ENCODE results near the gene NSMF.
"Not testable (repeated sequence)": the region's sequence is repeated elsewhere in the genome, so short reads cannot be mapped to it uniquely, and the experiment has no call there.

The NSMF gene

DNA sequence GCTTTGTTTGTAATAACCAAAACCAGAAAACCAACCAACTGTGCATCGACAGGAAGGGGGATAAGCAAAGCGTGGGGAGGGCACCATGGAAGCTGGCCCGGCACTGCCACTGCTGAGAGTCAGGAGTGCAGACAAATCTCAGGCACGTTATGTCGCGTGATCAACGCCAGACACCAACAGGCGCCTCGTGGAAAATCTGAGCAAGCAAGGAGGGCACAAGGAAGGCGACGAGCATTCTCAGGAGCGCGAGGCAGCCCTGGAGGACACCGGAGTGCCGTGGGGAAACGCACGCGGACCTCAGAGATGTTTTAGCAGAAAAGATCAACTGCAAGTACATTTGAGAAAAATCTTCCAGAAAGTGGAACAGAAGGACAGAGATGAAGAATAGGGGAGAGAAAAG lies 15.1 kb upstream of the NSMF start:
- no peak for DNase-seq (ENCODE audit: low read depth)
- TF ChIP-seq, protein P1, sequence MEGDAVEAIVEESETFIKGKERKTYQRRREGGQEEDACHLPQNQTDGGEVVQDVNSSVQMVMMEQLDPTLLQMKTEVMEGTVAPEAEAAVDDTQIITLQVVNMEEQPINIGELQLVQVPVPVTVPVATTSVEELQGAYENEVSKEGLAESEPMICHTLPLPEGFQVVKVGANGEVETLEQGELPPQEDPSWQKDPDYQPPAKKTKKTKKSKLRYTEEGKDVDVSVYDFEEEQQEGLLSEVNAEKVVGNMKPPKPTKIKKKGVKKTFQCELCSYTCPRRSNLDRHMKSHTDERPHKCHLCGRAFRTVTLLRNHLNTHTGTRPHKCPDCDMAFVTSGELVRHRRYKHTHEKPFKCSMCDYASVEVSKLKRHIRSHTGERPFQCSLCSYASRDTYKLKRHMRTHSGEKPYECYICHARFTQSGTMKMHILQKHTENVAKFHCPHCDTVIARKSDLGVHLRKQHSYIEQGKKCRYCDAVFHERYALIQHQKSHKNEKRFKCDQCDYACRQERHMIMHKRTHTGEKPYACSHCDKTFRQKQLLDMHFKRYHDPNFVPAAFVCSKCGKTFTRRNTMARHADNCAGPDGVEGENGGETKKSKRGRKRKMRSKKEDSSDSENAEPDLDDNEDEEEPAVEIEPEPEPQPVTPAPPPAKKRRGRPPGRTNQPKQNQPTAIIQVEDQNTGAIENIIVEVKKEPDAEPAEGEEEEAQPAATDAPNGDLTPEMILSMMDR (IDR thresholded peaks at IDR 0.05; ENCODE audit: insufficient read depth, low read depth, low read length, missing control alignments): no peak
- H3K4me3 ChIP-seq (ENCODE audit: low read depth, low read length): no peak overlapping the region

DNA sequence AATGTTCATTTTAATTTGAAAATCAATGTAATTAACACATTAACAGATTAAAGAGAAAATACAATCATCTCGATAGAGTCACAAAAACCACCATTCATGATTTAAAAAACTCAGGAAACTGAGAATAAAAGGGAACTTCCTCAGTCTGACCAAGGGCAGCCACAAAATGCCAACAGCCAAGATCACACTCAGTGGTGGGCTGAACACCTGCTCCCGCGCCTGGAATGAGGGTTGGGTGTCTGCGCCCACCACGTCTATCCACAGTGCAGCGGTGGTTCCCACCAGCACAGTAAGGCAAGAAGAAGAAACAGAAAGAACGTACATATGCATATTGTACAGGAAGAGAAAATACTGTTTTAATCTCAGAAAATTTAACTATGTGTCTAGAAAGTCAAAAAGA lies 11.7 kb upstream of the NSMF start:
- no peak overlapping the region for H3K4me3 ChIP-seq (ENCODE audit: low read depth, low read length)
- TF ChIP-seq, protein P1 (IDR thresholded peaks at IDR 0.05; ENCODE audit: insufficient read depth, low read depth, low read length, missing control alignments): no peak
- no peak for DNase-seq (ENCODE audit: low read depth)

DNA sequence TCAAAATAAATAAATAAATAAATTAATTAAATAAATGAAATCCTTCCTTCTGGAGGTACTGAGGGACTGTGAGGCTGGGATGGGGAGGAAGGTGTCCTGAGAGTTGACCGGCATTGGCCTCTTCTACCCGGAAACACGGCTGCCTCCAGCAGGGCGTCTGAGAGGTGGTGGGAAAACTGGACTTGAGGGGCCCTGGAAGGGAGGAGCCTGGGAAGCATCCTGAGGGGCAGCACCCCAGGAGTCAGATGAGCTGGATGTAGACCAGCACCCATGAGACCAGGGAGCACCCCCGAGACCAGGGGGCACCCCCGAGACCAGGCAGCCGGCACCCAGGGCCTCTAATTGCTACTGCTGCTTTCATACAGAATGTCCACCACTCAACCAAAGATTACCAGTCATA lies 8.8 kb upstream of the NSMF start:
- TF ChIP-seq, protein P1 (IDR thresholded peaks at IDR 0.05; ENCODE audit: insufficient read depth, low read depth, low read length, missing control alignments): no peak
- DNase-seq (ENCODE audit: low read depth): no peak

DNA sequence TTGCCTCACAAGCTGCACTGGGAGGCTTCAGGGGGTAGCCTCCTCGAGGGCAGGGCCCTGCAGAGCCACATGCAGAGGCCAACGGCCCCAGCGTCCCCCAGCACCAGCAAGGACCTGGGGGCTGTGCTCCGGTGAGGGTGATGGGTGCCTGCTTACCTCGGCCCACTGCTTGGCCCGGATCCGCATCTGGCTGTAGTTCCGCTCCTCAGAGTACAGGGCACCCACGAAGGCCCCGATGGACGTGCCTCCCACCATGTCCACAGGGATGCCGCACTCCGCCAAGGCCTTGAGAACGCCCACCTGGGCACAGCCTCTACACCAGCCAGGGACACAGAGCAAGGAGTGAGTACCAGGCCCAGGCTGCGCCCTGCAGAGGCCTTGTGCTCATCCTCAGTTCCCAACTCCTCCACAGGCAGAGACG lies 8.0 kb upstream of the NSMF start:
- DNase-seq (ENCODE audit: low read depth): no peak
- TF ChIP-seq, protein P1 (IDR thresholded peaks at IDR 0.05; ENCODE audit: insufficient read depth, low read depth, low read length, missing control alignments): no peak
- H3K4me3 ChIP-seq (ENCODE audit: low read depth, low read length): no peak overlapping the region

More for the DNA sequence above, 8.8 kb upstream of the NSMF start:
- no peak overlapping the region for H3K4me3 ChIP-seq (ENCODE audit: low read depth, low read length)

DNA sequence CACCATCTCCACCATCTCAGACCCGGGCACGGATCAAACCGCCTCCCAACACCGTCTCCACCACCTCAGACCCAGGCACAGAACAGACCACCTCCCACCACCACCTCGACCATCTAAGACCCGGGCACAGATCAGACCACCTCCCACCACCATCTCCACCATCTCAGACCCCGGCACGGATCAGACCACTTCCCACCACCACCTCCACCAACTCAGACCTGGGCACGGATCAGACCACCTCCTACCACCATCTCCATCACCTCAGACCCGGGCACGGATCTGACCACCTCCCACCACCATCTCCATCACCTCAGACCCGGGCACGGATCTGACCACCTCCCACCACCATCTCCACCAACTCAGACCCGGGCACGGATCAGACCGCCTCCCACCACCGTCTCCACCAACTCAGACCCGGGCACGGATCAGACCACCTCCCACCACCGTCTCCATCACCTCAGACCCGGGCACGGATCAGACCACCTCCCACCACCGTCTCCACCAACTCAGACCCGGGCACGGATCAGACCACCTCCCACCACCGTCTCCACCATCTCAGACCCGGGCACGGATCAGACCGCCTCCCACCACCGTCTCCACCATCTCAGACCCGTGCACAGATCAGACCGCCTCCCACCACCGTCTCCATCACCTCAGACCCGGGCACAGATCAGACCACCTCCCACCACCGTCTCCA lies 7.4 kb upstream of the NSMF start:
- not testable (repeated sequence) for H3K4me3 ChIP-seq (ENCODE audit: low read depth, low read length); DNase-seq (ENCODE audit: low read depth)

DNA sequence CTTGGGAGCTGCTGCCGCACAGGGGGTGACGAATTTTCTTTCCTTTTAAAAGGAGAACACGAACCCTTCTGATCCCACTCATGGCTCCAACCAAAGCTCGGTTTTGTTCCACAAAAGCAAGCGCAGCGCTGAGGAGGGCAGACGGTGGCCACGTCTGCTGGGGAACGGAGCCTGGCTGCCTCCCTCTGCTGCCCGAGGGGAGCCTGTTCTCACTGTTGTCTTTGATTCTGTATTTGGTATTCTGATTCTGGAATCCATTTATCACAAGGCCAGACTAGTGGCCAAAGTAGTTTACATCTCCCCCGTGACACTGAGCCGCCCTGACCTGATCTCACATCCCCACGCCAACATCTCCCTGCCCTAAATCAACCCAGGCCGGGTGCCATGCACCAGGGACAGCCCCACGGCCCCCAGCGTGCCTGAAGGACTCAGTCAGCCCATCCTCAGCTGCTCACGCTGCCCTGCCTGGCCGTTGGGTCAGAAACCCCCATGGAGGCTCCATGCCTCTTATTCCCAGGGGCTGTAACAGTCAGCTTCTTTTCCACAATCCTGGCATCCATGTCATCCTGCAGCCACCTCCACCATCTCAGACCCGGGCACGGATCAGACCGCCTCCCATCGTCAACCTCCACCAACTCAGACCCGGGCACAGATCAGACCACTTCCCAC lies 6.7 kb upstream of the NSMF start:
- no peak for DNase-seq (ENCODE audit: low read depth)
- no peak overlapping the region for H3K4me3 ChIP-seq (ENCODE audit: low read depth, low read length)
- TF ChIP-seq, protein P1 (IDR thresholded peaks at IDR 0.05; ENCODE audit: insufficient read depth, low read depth, low read length, missing control alignments): no peak

DNA sequence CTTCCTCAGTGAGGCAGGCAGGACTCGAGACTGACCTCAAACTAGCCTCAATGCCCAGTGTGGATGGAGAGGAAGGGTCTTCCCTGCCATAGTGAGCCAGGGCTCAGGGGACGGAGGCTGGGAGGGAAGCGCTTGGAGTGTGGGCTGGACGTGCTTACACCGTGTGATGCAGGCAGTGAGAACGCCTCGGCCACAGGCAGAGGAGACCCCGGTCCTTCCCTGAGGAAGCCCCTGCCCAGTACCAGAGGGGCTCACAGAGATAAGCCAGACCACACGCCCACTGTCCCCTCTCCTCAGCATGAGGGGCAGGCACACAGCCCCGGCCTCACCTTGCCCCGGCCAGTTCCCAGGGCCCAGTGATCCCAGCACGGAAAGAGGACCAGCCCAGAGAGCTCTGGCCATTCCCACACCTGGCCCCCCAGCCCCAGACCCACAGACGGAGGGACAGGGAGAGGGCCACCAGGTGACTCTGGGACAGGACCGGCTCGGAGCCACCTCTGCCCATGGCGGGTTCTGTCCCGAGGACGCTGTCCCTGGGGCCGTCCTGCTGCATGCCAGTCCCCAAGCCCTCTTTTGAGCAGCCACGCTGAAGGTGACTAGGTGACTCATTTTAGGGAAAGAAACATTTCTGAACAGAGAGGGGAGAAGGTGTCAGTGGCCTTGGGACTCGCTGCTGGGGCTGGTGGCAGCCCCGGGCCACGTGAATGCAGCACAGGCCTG lies 6.0 kb upstream of the NSMF start:
- TF ChIP-seq, protein P1 (IDR thresholded peaks at IDR 0.05; ENCODE audit: insufficient read depth, low read depth, low read length, missing control alignments): no peak
- no peak for DNase-seq (ENCODE audit: low read depth)
- no peak overlapping the region for H3K4me3 ChIP-seq (ENCODE audit: low read depth, low read length)
